ENCODE results near the gene BOC.

DNA sequence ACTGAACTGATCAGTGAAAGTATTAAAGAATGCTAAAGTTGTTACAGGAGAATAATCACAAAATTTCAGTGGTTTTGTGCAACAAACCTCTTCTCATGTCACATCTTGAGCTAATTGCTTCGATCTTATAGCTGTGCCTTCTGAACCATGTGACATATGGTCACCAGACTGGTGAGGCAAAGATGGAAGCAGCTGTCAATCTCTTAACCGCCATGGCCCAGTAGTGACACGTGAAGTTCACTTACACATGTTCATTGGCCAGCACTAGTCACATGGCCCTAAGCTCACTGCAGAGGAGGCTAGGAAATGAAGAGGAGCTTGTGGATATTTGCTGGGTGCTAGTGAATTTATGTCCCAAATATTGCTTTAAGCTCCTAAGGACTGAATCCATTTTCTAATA is 32.5 kb downstream of the BOC start:
- TF ChIP-seq, protein P1, sequence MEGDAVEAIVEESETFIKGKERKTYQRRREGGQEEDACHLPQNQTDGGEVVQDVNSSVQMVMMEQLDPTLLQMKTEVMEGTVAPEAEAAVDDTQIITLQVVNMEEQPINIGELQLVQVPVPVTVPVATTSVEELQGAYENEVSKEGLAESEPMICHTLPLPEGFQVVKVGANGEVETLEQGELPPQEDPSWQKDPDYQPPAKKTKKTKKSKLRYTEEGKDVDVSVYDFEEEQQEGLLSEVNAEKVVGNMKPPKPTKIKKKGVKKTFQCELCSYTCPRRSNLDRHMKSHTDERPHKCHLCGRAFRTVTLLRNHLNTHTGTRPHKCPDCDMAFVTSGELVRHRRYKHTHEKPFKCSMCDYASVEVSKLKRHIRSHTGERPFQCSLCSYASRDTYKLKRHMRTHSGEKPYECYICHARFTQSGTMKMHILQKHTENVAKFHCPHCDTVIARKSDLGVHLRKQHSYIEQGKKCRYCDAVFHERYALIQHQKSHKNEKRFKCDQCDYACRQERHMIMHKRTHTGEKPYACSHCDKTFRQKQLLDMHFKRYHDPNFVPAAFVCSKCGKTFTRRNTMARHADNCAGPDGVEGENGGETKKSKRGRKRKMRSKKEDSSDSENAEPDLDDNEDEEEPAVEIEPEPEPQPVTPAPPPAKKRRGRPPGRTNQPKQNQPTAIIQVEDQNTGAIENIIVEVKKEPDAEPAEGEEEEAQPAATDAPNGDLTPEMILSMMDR (conservative IDR thresholded peaks at IDR 0.05; ENCODE audit: low read depth, low read length), result no peak
- TF ChIP-seq MXI1 (IDR thresholded peaks at IDR 0.05; ENCODE audit: borderline replicate concordance, low read depth, low read length), result no peak
